NCI-H146 (cell line): ENCODE measurements around the gene SLAIN2.

Experiments
- DNase-seq: peaks from one replicate; lab custom pipeline; 2025; lab: John Stamatoyannopoulos, UW

SLAIN2 gene

GRCh38 chr4:48334900-48335384, 6.4 kb upstream of the SLAIN2 start:
- DNase-seq, result no peak

- no peak for DNase-seq
Measured at GRCh38 chr4:48336146-48336870, 5.0 kb upstream of the SLAIN2 start.

- no peak for DNase-seq
Measured at GRCh38 chr4:48337731-48338130, 3.6 kb upstream of the SLAIN2 start.

- no peak for DNase-seq
Measured at GRCh38 chr4:48339642-48340041, 1.7 kb upstream of the SLAIN2 start.

- peak; percentile 2 for DNase-seq
Measured at GRCh38 chr4:48340276-48340964, 909 bp upstream of the SLAIN2 start.

- peak; percentile 68 for DNase-seq
Measured at GRCh38 chr4:48341776-48342605, 662 bp downstream of the SLAIN2 start.

- no peak for DNase-seq
Measured at GRCh38 chr4:48342606-48342880, 1.2 kb downstream of the SLAIN2 start.

GRCh38 chr4:48343035-48343434, 1.7 kb downstream of the SLAIN2 start:
- no peak for DNase-seq

- DNase-seq, result no peak
Measured at GRCh38 chr4:48343551-48343950, 2.2 kb downstream of the SLAIN2 start.

- no peak for DNase-seq
Measured at GRCh38 chr4:48345542-48345941, 4.2 kb downstream of the SLAIN2 start.

- DNase-seq, result no peak
Measured at GRCh38 chr4:48346594-48346993, 5.3 kb downstream of the SLAIN2 start.

GRCh38 chr4:48347282-48347921, 6.1 kb downstream of the SLAIN2 start:
- DNase-seq, result no peak

GRCh38 chr4:48350871-48351270, 9.5 kb downstream of the SLAIN2 start:
- no peak for DNase-seq

- no peak for DNase-seq
Measured at GRCh38 chr4:48352793-48353192, 11.5 kb downstream of the SLAIN2 start.

GRCh38 chr4:48356355-48356754, 15.0 kb downstream of the SLAIN2 start:
- DNase-seq, result no peak

GRCh38 chr4:48360285-48361011, 19.1 kb downstream of the SLAIN2 start:
- no peak for DNase-seq

- DNase-seq, result no peak
Measured at GRCh38 chr4:48361012-48361400, 19.7 kb downstream of the SLAIN2 start.

- DNase-seq, result no peak
Measured at GRCh38 chr4:48366611-48367010, 25.3 kb downstream of the SLAIN2 start.

GRCh38 chr4:48367016-48367415, 25.7 kb downstream of the SLAIN2 start:
- no peak for DNase-seq

- no peak for DNase-seq
Measured at GRCh38 chr4:48368389-48368788, 27.1 kb downstream of the SLAIN2 start.

GRCh38 chr4:48369248-48369647, 27.9 kb downstream of the SLAIN2 start:
- DNase-seq, result no peak

GRCh38 chr4:48369771-48370170, 28.4 kb downstream of the SLAIN2 start:
- DNase-seq, result no peak
